T-helper 2 cell (primary cell): Measurements from ENCODE around the gene SFTPD.

Experiments used
- DNase-seq, 5 experiments: peaks; one replicate each; pipeline versions ENCODE4 v3.0.0 to v3.0.0-alpha.2; 2012 to 2022

The SFTPD gene

DNA sequence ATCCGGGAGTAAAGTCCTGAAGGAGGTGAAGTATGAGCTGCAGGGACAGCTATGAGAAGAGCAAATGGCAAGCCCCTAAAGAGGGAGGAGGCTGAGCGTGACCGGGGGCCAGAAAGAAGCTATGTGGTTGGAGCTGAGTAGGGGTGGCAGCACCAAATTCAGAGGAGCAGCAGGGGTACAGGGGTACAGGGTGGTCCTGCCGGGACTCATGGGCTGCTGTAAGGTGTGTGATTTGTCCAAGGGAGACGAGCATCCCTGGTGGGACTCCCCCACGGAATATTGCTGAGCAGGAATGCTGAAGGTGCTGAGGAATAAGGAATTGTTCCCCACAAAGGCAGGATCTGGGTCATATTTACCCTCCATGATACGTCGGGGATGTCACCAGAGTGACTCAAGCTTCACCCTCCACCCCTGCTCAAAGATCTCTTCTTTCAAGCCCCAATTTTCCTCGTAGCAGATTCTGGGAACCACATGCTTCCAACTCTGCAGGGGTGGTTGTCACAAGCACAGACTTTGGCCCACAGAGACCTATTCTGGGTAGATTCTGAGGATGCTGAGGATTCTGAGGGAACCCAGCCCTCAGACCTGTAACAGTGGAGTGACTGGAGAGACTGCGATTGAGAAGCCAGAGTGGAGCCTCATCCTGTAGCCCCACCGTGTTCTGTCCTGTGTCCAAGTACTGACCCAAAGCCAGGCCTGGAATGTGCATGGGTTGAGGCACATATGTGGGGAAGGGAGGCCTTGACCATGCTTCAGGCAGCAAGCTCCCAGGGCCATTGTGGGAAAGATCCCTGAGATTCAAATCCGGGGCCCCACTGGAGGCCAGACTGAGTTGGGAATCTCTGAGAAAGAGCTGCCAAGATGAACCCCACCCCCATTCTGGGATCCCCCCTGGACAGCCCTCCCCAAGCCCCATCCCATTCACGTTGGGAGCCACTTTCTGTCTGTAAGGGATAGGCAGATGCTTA is 4.2 kb downstream of the SFTPD start:
- DNase-seq: no peak

DNA sequence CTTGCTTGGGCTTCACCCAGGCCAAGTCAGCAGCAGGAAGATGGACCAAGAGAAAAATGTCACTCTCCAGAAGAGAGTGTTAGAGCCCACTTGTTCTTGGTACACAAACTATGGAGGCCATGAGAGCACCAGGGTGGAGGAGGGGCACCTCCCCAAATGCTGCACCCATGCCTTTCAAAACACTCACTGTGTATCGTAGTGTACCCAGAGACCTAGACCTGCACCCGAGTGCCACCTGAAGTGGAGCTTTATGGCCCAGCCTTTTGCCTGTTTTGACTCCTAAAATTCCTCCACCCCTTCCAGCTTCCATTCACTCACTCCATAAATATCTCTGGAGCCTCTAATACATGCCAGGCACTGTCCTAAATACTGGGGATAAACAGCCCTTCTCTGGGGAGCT is 5.0 kb downstream of the SFTPD start:
- no peak for DNase-seq

DNA sequence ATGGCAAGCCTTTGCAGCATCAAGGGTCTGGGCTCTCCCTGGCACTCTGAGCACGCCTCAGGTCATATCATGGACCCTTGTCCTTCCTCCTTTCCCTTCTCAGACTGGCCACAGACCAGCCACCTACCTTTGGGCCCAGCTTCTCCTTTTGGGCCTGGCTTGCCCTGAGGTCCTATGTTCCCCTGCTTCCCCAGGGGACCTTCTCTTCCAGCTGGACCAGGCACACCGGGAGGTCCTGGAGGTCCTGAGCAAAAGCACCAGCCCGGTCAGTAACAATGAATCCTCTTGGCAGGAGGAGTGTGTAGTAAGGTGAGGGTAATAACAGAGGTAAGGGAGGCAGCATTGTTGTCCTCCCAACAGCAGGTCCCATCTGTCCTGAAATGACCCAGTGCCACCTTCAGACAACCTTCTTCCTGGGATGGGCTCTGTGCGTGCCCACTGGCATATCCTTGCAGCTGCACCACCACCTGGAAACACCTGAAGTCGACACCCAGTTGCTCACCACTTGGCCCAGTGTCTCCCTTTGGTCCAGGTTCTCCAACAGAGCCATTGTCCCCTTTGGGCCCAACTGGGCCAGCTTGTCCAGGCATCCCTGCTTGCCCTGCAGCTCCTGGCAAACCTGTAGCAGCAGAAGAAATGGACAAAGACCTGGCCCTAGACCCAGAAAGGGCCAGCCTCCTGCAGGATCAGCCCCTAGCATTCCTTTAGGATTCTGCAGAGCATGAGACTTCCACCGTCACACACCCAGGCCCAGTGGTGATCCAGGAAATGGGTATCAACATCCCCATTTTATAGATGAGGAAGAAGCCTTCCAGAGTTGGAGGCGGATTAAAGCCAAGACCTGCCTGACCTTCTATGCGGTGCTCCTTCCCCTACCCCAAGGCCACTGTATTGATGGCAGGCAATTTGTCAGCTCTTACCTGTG is 6.4 kb downstream of the SFTPD start:
- DNase-seq: no peak

DNA sequence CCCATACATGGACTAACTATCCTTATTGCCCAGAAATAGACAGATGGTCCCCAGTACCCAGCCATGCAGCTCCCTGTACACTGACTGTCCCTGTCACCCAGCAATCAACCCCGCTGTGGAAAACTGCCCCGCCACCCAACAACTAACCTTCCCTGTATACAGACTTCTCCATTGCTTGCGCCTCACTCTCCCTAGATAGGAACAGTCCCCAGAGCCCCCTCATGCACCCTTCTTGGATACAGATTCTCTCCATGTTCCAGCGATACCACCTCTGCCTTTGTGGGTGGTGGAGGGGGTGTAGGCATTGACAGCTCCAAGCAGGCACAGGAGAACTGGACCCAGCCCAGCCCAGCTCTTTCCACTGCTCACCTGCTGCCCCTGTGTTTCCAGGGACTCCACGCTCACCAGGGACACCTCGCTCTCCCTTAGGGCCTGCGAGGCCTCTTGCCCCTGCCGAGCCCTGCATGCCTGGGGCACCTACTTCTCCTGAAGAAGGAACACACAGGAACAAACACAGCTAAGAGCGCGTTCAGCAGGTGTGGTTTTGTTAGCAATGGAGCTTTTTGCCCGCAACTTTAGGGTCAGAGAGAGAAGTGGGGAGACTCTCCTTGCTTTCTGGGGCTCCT is 7.2 kb downstream of the SFTPD start:
- no peak for DNase-seq

DNA sequence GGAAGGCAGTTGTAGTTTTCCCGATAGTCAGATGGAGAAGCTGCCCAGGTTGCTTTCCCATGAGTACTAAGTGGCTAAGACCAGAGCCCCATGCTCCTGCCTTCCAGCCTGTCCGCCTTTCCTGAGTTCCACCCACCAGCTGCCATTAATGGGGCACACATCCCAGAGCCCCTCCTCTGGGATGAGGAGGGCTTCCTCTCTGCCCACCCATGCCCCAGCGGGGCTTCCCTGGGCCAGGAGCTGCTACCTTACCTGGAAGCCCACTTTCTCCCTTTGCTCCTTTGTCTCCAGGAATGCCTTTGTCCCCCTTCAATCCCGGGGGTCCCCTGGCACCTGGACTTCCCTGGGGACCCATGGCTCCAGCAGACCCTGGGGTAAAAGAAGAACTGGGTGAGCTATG is 7.8 kb downstream of the SFTPD start:
- no peak for DNase-seq

DNA sequence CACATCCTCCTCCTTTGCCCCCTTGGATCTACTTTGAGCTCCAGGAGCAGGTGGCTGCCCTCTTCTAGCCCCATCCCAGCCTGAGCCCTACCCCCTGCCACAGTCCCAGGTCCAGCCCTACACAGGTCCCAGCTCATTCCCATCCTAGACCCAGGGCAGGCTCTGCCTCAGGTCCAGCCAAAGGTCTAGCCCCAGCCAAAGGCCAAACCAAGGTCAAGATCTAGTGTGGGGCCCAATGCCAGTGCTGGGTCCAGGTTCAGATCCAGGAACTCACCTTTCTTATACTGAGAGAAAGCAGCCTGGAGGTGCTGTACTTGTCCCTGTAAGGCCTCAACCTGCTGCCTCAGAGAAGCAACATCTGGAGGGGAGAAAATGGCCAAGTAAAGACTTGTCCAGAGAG is 8.5 kb downstream of the SFTPD start:
- no peak for DNase-seq

DNA sequence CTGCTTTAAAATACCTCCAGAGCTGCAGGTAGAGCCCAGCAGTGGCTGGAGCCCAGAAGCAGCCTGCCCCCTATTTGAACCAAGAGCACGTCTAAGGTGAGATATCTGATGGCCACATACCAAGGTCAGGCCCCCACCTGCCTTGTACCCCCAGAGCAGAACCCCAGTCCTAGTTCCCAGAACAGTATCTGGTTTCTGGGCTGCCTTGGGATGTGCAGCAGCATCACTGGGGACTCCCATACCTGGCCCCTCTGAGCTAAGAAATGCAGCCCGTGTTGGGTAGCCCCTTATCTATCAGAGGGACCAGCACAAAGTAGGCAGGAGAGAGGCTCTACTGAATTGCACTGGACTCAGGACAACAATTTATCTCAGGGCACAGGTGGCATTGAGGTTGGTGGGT is 8.9 kb downstream of the SFTPD start:
- no peak for DNase-seq

DNA sequence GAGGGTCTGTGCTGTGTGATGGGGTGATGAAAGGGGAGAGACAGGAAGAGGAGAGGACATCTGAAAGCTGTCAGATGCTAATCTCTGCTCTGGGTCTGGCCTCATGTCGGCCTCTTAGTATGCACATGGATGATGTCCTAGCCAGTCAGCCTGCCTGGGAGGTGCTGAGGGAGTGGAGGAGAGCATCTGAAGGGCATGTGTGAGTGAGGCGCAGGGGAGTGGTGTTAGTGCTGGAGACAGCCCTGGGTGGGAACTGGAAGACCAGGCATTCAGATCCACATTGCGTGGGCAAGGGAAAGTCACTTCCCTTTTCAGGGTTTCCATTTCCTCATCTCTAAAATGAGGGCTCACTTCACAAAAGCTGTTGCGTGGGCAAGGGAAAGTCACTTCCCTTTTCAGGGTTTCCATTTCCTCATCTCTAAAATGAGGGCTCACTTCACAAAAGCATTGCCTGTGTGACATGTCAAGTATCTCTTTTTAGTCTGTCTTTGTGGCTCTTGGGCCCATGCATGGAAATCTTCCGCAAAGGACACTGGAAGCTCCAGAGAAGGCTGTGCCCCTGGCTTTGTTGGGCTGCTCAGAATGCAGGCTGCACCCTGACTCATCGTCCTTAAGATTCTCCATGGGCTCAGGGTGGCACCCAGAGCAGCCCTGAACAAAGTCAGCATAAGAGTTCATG is 10.0 kb downstream of the SFTPD start:
- no peak for DNase-seq

DNA sequence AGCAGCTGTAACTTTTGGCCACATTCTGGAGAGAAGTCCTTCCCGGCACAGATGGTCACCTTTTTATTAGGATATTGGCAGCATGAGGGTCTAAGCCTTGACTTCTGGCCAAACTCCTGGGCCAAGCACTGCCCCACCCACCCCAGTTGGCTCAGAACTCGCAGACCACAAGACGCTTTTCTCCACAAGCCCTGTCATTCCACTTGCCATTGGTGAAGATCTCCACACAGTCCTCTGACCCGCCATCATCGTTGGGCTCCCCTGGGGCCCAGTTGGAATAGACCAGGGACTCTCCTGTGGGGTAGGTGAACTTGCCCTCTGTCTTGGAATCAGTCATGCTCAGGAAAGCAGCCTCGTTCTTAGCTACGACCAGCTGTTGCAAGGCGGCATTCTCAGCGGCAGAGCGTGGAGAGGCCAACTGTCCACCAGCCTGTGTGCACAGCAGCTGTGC is 11.2 kb downstream of the SFTPD start:
- no peak for DNase-seq

DNA sequence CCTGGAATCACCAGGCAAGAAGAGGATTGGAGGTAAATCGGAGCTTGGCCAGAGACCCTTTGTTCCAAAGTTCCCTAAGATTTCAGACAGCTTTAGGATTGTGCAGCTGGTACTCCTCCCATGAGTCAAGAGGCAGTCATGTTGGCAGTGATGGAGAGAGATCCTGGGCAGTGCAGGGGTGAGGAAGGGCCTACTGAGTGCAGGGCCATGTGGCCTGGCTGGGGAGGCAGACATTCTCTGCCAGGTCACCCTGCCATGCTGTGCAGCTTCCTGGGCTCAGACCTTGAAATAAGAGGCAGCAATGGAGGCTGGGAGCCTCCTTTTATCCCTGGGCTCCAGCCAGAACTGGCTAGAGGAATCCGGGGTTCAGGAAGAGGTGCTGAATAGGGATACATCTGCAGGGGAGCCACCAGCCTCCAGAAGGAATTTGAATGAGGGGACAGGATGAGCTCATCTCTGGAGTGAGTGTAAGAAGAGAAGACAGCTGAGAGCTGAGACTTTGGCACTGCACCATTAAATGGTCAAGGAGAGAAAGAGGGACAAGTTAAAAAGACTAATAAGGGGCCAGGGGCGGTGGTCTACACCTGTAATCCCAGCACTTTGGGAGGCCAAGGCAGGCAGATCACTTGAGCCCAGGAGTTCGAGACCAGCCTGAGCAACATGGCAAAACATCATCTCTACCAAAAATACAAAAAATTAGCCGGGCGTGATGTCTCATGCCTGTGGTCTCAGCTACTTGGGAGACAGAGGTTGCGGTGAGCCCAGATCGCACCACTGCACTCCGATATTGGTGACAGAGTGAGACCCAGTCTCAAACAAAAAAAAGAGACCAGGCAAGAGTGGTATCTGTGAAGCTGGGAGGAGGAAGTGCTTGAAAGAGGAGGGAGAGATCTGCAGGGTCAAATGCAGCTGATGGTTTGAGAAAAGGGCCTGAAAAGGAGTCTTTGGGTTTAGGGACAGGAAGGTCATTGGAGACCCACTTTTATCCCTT is 12.0 kb downstream of the SFTPD start:
- no peak for DNase-seq

DNA sequence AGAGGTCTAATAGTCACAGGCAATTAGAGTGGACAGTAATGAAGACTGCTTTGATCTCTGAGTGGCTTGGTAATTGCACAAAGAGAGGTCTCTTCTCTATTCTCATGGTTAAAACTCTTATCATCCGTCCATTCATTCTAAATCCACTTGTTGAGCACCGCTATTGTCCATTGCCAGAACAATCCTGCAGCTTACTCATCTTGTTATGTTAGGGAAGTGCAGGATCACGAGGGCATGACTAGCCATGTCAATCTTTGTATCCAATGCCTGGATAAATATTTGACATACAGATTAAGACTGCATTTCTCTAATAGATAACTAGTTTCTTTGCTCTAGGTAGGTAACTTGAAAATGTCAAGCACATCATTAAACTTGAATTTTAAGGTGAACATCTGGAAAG is 14.9 kb downstream of the SFTPD start:
- no peak for DNase-seq

DNA sequence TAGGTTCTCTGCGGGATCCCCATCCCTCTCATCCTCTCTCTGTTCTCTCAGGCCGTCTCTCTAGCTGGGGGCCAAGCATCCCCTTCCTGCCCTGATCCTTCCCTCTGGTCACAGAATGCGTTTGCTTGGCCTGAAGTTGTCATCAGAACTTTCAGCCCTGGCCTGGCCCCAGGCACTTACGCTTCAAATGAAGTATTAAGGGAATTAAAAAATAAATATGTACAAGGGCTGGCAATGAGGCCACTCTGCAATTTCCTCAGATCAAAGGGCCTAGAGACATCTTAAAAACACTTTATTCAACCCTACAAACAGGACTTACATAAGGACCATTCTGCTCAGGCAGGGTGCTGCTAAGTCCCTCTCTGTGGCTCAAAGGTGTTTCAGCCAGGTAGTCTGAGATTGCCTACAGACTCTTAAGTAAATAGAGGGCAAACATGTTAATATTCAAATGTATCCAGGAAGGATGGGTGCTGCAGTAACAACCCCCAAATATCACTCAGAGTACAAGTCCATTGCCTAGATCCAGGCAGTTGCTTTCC is 16.0 kb downstream of the SFTPD start:
- no peak for DNase-seq

DNA sequence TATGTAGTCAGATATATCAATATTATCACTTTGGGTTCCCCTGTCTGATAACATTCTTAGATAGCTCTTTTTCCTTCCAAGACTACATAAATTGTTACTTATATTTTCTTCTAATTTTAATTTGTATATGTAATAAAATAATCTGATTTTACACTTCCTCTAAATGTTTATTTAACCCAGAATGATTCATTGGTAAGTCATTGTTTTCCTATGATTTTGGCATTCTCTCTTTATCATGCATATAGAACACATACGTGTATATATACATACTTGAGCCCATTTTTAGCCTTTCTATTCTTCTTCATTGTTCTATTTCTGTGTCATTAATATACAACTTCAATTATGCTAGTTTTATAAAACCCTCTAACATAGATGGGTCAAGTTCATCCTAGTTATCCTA is 16.6 kb downstream of the SFTPD start:
- DNase-seq: no peak

DNA sequence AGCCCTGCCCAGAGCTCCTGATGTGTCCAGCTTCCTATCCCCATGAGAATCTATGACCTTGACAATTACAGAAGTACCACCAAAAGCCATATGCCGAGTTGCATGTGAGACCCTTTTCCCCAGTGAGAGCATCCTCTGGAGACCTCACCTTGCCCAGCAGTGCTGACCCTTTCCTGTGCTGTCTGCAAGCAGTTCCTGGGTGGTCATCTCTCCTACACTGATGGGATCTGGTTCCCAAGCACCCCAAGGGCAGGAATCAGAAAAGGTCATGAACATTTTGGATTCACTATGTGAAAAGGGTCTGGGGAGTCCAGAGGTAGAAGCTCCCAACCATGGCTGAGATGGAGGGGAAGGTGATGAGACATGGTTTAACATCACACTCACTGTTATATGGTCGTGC is 18.2 kb downstream of the SFTPD start:
- DNase-seq: no peak

DNA sequence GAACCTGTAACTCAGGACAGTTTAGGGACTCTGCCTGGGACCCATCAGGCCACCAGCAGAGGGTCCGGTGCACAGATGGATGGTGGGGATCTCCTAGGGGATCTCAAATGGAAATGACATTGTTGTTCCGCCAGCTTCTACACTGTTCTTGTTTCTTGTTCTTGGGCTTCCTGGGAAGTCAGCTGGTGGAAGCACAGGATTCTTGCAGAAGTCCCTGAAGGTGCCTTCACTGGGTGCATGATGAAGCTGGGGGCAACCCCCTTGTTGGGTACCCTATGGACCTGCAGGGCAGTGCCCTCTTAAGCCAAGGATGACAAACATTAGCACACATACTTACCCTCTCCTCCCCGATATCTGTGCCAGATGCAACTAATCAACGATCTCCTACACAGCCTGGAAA is 18.6 kb downstream of the SFTPD start:
- no peak for DNase-seq

DNA sequence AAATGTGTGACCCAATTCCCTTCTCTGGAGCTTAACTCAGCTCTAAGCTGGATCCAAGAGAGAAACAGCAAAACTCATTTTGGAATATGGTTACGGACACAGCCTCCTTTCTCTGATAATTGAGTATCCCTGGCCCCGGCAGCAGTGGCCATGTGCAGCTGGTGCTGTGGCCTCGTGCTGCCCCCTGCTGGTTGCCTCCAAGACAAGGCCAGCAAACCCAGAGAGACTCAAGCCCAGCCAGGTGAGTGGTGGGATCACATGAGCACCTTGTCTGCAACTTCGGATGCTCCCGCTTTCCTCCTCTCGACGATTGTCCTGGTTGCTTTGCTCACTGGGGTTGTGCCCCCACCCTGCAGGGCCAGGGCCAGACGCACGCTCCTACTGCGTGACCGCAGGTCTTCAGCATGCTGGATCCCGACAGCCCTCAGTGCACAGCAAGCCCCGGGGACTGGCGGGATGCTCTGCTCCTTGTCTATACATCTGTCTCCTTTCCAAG is 19.4 kb downstream of the SFTPD start:
- DNase-seq: peak; percentile 35 to 69 (median 64)

DNA sequence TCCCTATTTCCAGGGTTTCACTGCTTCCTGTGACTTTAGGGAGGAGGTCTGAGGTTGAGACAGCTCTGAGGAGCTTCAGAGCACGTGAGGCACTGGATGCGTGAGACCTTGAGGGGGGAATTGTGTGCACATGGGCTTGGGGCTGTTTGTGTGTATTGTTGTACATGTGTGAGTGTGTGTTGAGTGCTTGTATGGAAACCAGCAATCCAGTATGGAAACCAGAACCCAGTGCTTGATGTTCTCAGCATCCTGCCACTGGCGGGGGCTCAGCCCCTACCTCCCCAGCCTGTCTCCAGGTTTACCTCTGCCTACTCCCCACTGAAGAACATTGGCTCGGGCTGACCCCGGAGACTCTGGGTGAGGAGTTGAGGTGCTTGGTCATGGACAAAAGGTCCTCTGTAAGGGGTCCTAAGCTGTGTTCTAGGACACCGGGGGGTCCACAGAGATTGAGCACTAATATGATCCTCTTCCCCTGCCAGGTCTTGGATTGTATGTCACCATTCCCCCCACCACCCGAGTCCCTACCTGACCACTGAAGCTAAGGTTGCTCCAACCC is 20.8 kb downstream of the SFTPD start:
- no peak for DNase-seq

DNA sequence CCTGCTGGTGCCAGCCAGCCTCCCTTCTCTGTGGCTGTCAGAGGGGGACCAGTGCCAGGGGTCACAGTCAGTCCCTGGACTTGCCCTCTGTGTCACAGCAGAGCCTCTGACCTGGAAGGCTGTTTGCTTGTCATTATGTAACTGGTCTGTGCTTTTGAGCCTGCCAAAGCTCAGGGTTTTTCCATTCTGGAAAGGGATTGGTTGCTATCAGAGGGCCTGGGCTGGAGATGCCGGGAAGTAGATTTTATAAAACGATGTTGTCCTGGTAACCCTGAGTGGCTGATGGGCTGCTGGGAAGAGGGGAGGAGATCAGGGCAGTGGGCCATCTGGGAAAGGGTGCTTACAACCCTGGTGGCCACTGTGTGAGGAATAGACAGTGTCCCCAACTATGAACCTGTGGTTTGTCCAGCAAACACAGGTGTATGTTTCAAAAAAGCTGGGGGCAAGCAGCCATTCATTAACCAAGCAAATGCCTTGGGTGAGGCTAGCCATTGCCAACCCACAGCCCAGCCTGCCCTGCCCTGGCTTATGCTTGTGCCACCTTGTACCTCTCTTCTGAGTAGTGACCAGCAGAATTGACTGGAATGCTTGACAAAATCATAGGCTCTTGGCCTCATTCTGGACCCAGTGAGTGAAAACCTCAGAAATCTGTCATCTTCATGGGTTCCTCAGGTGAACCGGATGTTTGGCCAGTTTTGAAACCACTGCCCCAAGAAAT is 21.6 kb downstream of the SFTPD start:
- DNase-seq: no peak

DNA sequence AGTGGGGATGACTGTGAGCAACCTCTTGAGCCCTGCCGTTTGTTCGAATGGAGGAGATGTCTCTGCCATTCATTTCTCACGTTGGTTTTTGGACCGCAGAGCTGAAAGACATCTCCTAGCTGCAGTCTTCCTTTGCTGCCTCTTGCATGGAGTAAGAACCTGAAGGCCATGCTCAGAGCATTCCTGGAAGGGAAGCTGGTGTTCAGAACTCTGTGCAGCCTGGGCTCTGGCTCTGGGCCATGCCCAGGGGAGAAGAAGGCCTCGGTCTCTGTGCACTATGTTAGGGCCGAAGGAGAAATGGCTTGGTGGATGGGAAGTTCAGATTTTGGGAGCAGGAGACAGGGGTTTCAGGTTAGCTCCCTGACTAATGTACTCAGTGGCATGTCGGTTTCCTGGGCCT is 22.9 kb downstream of the SFTPD start:
- no peak for DNase-seq

DNA sequence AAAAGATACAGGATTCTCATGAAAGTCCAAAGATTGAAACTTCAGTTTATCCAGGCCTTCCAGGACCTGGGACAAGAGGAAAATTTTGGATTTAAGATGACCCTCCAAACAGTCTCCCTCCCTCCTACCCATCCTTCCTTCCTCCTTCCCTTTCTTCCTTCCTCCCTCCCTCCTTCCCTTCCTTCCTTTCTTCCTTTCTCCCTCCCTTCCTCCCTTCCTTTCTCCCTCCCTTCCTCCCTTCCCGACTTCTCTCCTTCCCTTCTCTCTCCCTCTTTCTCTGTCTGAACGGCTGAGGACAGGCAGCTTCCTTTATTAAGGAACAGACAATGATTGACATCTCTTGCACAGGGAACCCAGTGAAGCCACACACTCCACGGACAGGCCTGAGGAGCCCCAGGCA is 23.3 kb downstream of the SFTPD start:
- DNase-seq: no peak
